NB4 (cell line): Measurements from ENCODE around the gene APOBEC4.
"Not testable (repeated sequence)": the region's sequence is repeated elsewhere in the genome, so short reads cannot be mapped to it uniquely, and the experiment has no call there.

Experiments
- CTCF ChIP-seq: IDR thresholded peaks from one replicate; pipeline ENCODE4 v1.5.1; 2012; ENCODE audit warnings: low read depth, low read length
- MAX ChIP-seq: IDR thresholded peaks from 2 replicates; pipeline ENCODE4 v1.6.1; 2011; ENCODE audit warnings: low read depth, low read length
- MYC ChIP-seq: IDR thresholded peaks from 2 replicates; pipeline ENCODE4 v1.6.1; 2011; ENCODE audit warnings: low read depth, low read length
- POLR2A ChIP-seq: IDR thresholded peaks from 2 replicates; pipeline ENCODE4 v1.6.1; 2011; ENCODE audit warnings: mild to moderate bottlenecking; ENCODE audit not compliant: insufficient read length; ENCODE audit errors: extremely low read depth

GRCh38 chr1:183679363-183679762 is 26.2 kb upstream of the APOBEC4 start:
- TF ChIP-seq CTCF, MYC, POLR2A, MAX: not testable (repeated sequence)
